Type B pancreatic cell (in vitro differentiated cells): ENCODE results near the gene SOWAHD. TPM values are rescaled to one million over a fixed set of nuclear protein-coding genes. Genes with fewer than 3 reads are reported as not detected.
A peak's percentile ranks its signal among the peaks of the same experiment; 100 is the strongest.

ENCODE experiments used
- DNase-seq: peaks from one replicate; pipeline ENCODE4 v3.0.0; 2021; ENCODE audit warnings: mixed read lengths; ENCODE audit not compliant: unreplicated experiment; ENCODE audit errors: extremely low spot score
- H3K27ac Mint-ChIP-seq: 2 replicates; pipeline ENCODE4 v1.8.0; 2021; ENCODE audit warnings: mild to moderate bottlenecking, mixed read lengths
- H3K27me3 Mint-ChIP-seq: 2 replicates; pipeline ENCODE4 v1.8.0; 2021; ENCODE audit warnings: mixed read lengths
- H3K36me3 Mint-ChIP-seq: 2 replicates; pipeline ENCODE4 v1.8.0; 2021; ENCODE audit warnings: mixed read lengths
- H3K4me1 Mint-ChIP-seq: one replicate; pipeline ENCODE4 v1.8.0; 2021; ENCODE audit warnings: mixed read lengths; ENCODE audit not compliant: unreplicated experiment
- H3K4me3 Mint-ChIP-seq: 2 replicates; pipeline ENCODE4 v1.8.0; 2021; ENCODE audit warnings: mild to moderate bottlenecking, mixed read lengths
- H3K9me3 Mint-ChIP-seq: 2 replicates; pipeline ENCODE4 v1.8.0; 2021; ENCODE audit warnings: mixed read lengths
- total RNA-seq: library from RNA; stranded (reverse); gene quantifications from 2 replicates; pipeline ENCODE4 v1.2.1, GENCODE V29; 2021; ENCODE audit warnings: low replicate concordance
- TF ChIP-seq, protein P1 (sequence below): fragments of 200-600 bp; sonication (generic); conservative IDR thresholded peaks from 2 replicates; pipeline ENCODE4 v1.5.0; 2021; ENCODE audit warnings: antibody characterized with exemption, mild to moderate bottlenecking

Gene SOWAHD
- total RNA-seq, 1 donor from 2014 or later = 0.63 TPM

DNA sequence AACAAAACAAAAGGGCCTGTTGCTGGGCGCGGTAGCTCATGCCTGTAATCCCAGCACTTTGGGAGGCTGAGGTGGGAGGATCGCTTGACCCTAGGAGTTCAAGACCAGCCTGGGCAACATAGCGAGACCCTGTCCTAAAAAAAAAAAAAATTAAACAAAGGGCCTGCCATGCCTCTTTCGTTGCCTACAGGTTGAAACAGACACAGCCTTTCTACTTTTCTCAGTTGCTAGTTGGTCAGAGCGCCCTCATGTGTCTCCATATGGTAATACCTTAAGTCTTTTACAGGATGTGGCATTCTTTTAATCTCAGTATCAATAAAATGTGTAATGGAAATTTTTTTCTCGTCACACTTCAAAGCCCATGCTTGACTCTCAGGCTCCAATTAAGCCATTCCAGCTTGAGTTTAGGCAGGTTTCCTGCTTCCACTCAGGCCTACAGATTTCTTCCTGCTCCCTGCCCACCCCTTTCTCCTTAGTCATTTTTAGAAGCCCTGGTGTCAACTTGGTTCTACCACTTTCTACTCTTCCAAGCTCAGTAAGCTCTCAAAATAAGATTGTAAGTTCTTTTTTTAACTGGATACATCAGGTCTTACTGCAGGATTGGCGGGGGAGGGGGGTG, 4.6 kb upstream of the SOWAHD start:
- TF ChIP-seq, protein P1, sequence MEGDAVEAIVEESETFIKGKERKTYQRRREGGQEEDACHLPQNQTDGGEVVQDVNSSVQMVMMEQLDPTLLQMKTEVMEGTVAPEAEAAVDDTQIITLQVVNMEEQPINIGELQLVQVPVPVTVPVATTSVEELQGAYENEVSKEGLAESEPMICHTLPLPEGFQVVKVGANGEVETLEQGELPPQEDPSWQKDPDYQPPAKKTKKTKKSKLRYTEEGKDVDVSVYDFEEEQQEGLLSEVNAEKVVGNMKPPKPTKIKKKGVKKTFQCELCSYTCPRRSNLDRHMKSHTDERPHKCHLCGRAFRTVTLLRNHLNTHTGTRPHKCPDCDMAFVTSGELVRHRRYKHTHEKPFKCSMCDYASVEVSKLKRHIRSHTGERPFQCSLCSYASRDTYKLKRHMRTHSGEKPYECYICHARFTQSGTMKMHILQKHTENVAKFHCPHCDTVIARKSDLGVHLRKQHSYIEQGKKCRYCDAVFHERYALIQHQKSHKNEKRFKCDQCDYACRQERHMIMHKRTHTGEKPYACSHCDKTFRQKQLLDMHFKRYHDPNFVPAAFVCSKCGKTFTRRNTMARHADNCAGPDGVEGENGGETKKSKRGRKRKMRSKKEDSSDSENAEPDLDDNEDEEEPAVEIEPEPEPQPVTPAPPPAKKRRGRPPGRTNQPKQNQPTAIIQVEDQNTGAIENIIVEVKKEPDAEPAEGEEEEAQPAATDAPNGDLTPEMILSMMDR = peak; percentile 66
- Mint-ChIP-seq H3K4me1 (no peaks in the 10 kb centered on the region), H3K27me3 (peaks cover 12% of the 10 kb centered on the region), H3K27ac (no peak overlapping the region), H3K9me3 (peaks cover 7% of the 10 kb centered on the region), H3K36me3 (peaks cover 4% of the 10 kb centered on the region), H3K4me3 (no peak overlapping the region)
- no peak for DNase-seq

DNA sequence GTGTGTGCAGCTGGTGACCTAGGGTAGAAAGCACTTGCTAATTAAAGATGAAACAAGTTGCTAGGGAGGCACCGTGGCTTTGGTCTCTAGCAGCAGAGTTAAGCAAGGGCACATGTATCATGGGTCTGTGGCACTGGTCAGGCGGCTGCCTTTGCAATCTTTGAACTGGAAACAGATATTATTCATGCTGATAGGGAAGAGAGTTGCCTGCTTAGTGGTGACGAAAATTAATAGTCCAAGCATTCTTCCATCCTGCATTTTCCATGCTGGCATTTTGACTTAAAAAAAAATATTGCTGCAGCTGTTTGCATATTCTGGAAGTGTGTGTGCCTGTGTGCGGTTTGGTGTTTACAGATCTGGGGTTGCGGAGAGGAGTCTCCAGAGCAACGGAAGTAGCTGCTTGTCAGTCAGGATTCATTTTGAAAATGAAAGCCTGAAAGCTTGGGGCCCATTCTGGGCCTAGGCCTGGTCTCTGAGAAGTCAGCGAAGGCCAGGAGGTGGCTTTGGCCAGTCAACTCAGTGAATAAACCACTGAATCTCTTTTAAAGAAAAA, 2.3 kb upstream of the SOWAHD start:
- no peak for DNase-seq
- peaks cover 4% of the 10 kb centered on the region for H3K9me3 Mint-ChIP-seq
- H3K36me3 Mint-ChIP-seq = peaks cover 4% of the 10 kb centered on the region
- H3K27me3 Mint-ChIP-seq = peaks cover 20% of the 10 kb centered on the region
- H3K27ac Mint-ChIP-seq = no peak overlapping the region
- TF ChIP-seq, protein P1 = no peak
- H3K4me1 Mint-ChIP-seq = no peaks in the 10 kb centered on the region
- no peak overlapping the region for H3K4me3 Mint-ChIP-seq

- peaks cover 20% of the 10 kb centered on the region for H3K27me3 Mint-ChIP-seq
Observed at GRCh38 chrX:119756926-119757635, 1.3 kb upstream of the SOWAHD start.

GRCh38 chrX:119757646-119757978, 776 bp upstream of the SOWAHD start:
- H3K27ac Mint-ChIP-seq = peak overlapping the region; percentile 64
- peaks cover 20% of the 10 kb centered on the region for H3K27me3 Mint-ChIP-seq
- H3K4me3 Mint-ChIP-seq = peak overlapping the region; percentile 90
- no peak for DNase-seq
- H3K4me1 Mint-ChIP-seq = no peaks in the 10 kb centered on the region
- no peaks in the 10 kb centered on the region for H3K9me3 Mint-ChIP-seq
- H3K36me3 Mint-ChIP-seq = no peaks in the 10 kb centered on the region
- TF ChIP-seq, protein P1 = no peak

More at GRCh38 chrX:119756926-119757635, 1.3 kb upstream of the SOWAHD start:
- Mint-ChIP-seq H3K4me3 (peak overlapping the region; percentile 90), H3K4me1 (no peaks in the 10 kb centered on the region), H3K9me3 (no peaks in the 10 kb centered on the region), H3K36me3 (no peaks in the 10 kb centered on the region), H3K27ac (peak overlapping the region; percentile 16)
- TF ChIP-seq, protein P1 = no peak
- DNase-seq = no peak

DNA sequence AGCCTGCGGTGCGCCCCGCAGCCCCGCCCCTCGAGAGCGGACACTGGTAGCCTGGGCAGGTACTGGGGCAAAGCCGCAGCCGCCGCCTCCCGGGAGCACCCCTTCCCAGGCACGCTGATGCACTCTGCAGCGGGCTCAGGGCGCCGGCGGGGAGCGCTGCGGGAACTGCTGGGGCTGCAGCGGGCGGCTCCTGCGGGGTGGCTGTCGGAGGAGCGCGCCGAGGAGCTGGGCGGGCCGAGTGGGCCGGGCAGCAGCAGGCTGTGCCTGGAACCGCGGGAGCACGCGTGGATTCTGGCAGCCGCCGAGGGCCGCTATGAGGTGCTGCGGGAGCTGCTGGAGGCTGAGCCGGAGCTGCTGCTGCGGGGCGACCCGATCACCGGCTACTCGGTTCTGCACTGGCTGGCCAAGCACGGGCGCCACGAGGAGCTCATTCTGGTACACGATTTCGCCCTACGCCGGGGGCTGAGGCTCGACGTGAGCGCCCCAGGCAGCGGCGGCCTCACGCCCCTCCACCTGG, 401 bp downstream of the SOWAHD start:
- no peak for DNase-seq
- Mint-ChIP-seq H3K4me1 (no peaks in the 10 kb centered on the region), H3K4me3 (peak overlapping the region; percentile 60), H3K36me3 (no peaks in the 10 kb centered on the region), H3K9me3 (no peaks in the 10 kb centered on the region), H3K27ac (no peak overlapping the region), H3K27me3 (peaks cover 22% of the 10 kb centered on the region)
- TF ChIP-seq, protein P1 = no peak
